H1 (cell line): ENCODE results near the gene IGF2R. TPM values are rescaled to one million over a fixed set of nuclear protein-coding genes. Genes with fewer than 3 reads are reported as not detected.

Experiments
- CTCF ChIA-PET: fragments of 300-600 bp; sonication (Branson Sonifier 250); formaldehyde crosslinking; loops from one replicate; lab custom pipeline; 2021; ENCODE audit not compliant: partially characterized antibody; lab: Charles Lee
- POLR2A ChIA-PET: fragments of 300-600 bp; sonication (Branson Sonifier 250); formaldehyde crosslinking; loops from one replicate; lab custom pipeline; 2021; ENCODE audit warnings: inconsistent platforms; ENCODE audit not compliant: partially characterized antibody; lab: Charles Lee
- DNase-seq, 2 experiments: peaks; one replicate each; pipeline versions ENCODE4 v3.0.0 to v3.0.0-alpha.2; 2010 to 2022; ENCODE audit warnings: low spot score in 2 of 2, low read depth in 1 of 2, mixed read lengths in 1 of 2
- FAIRE-seq: peaks from 2 replicates; lab custom pipeline; 2011; peaks lifted over from hg19 to GRCh38; lab: Jason Lieb, UNC
- H2AFZ ChIP-seq: 2 replicates; pipeline ENCODE4 v1.8.1; 2012; ENCODE audit warnings: low read length, inconsistent platforms
- H2AK5ac ChIP-seq: 2 replicates; pipeline ENCODE4 v1.6.1; 2013; ENCODE audit warnings: low read depth, low read length
- H2BK120ac ChIP-seq: replicated peaks from 2 replicates; pipeline ENCODE3; 2013; ENCODE audit warnings: low read depth, low read length, inconsistent platforms
- H2BK12ac ChIP-seq: 2 replicates; pipeline ENCODE4 v1.6.1; 2013; ENCODE audit warnings: low read depth, low read length
- H2BK15ac ChIP-seq: 2 replicates; pipeline ENCODE4 v1.6.1; 2013; ENCODE audit warnings: low read length
- H2BK20ac ChIP-seq: 2 replicates; pipeline ENCODE4 v1.6.1; 2013; ENCODE audit warnings: low read length
- H2BK5ac ChIP-seq: 2 replicates; pipeline ENCODE4 v1.6.1; 2013; ENCODE audit warnings: low read depth, low read length
- H3K14ac ChIP-seq: 2 replicates; pipeline ENCODE4 v1.6.1; 2013; ENCODE audit warnings: inconsistent platforms; ENCODE audit not compliant: insufficient read length
- H3K18ac ChIP-seq: 2 replicates; pipeline ENCODE4 v1.6.1; 2013; ENCODE audit warnings: low read length; ENCODE audit errors: extremely low read depth
- H3K23ac ChIP-seq: 2 replicates; pipeline ENCODE4 v1.6.1; 2013; ENCODE audit warnings: inconsistent platforms; ENCODE audit not compliant: insufficient read length
- H3K23me2 ChIP-seq: 2 replicates; pipeline ENCODE4 v1.6.1; 2013; ENCODE audit warnings: low read depth, low read length
- H3K27ac ChIP-seq: 2 replicates; pipeline ENCODE4 v1.6.1; 2011; ENCODE audit warnings: low read depth, low read length, inconsistent platforms
- H3K27me3 ChIP-seq, 4 experiments: replicated peaks in 1 of 4; 1 replicate in 1 of 4; 2 replicates in 3 of 4; pipeline versions ENCODE4 v1.6.1 to v1.8.1; 2011 to 2013; ENCODE audit warnings: low read length in 3 of 4, mild to moderate bottlenecking in 3 of 4, inconsistent platforms in 2 of 4, mixed read lengths in 2 of 4, moderate library complexity in 1 of 4; ENCODE audit not compliant: control insufficient read depth in 3 of 4, insufficient read depth in 3 of 4; ENCODE audit errors: extremely low read depth in 1 of 4
- H3K36me3 ChIP-seq, 4 experiments: 2 replicates each; pipeline versions ENCODE4 v1.6.1 to v1.8.1; 2011 to 2013; ENCODE audit warnings: mild to moderate bottlenecking in 4 of 4, low read length in 3 of 4, moderate library complexity in 2 of 4, control low read depth in 1 of 4, inconsistent platforms in 1 of 4; ENCODE audit not compliant: insufficient read depth in 4 of 4, control insufficient read depth in 2 of 4
- H3K4ac ChIP-seq: replicated peaks from 2 replicates; pipeline ENCODE3; 2013; ENCODE audit warnings: low read length, low read depth, mixed read lengths, inconsistent platforms; ENCODE audit not compliant: insufficient read length
- H3K4me1 ChIP-seq, 4 experiments: replicated peaks in 1 of 4; 1 replicate in 1 of 4; 2 replicates in 3 of 4; pipeline versions ENCODE4 v1.6.1 to v1.8.1; 2011 to 2013; ENCODE audit warnings: low read length in 3 of 4, inconsistent platforms in 2 of 4, mixed read lengths in 1 of 4; ENCODE audit not compliant: insufficient read depth in 4 of 4, control insufficient read depth in 3 of 4
- H3K4me2 ChIP-seq, 2 experiments: 2 replicates each; pipeline versions ENCODE4 v1.6.1 to v1.8.1; 2011 to 2013; ENCODE audit warnings: low read depth in 2 of 2, low read length in 2 of 2, control low read depth in 1 of 2, inconsistent platforms in 1 of 2, mild to moderate bottlenecking in 1 of 2; ENCODE audit not compliant: insufficient read depth in 1 of 2
- H3K4me3 ChIP-seq, 4 experiments: fragments of 200-600, 300-600 bp in 1 of 4; sonication (generic), shearing (Covaris generic), sonication (Bioruptor Twin) in 1 of 4; 2 replicates each; pipeline versions ENCODE4 v1.5.1 to v1.8.1; 2011 to 2016; ENCODE audit warnings: low read length in 4 of 4, low read depth in 3 of 4, control low read depth in 2 of 4, inconsistent platforms in 2 of 4, mild to moderate bottlenecking in 2 of 4, mixed read lengths in 1 of 4, moderate library complexity in 1 of 4; ENCODE audit not compliant: insufficient read depth in 2 of 4; ENCODE audit errors: extremely low read depth in 1 of 4
- H3K56ac ChIP-seq: replicated peaks from 2 replicates; pipeline ENCODE3; 2013; ENCODE audit warnings: low read depth, mild to moderate bottlenecking, mixed read lengths, low read length, inconsistent platforms; ENCODE audit not compliant: insufficient read length
- H3K79me1 ChIP-seq: 2 replicates; pipeline ENCODE4 v1.6.1; 2013; ENCODE audit warnings: low read depth, low read length, control low read depth
- H3K79me2 ChIP-seq, 2 experiments: 2 replicates each; pipeline versions ENCODE4 v1.6.1 to v1.8.1; 2012 to 2013; ENCODE audit warnings: low read length in 2 of 2, mild to moderate bottlenecking in 2 of 2, inconsistent platforms in 1 of 2; ENCODE audit not compliant: insufficient read depth in 2 of 2, control insufficient read depth in 1 of 2
- H3K9ac ChIP-seq, 4 experiments: replicated peaks in 1 of 4; 1 replicate in 1 of 4; 2 replicates in 3 of 4; pipeline versions ENCODE4 v1.6.1 to v1.8.1; 2011 to 2013; ENCODE audit warnings: low read depth in 3 of 4, low read length in 3 of 4, control low read depth in 2 of 4, mild to moderate bottlenecking in 2 of 4, moderate library complexity in 2 of 4, inconsistent platforms in 1 of 4; ENCODE audit errors: extremely low read depth in 1 of 4
- H3K9me3 ChIP-seq, 2 experiments: 2 replicates each; pipeline versions ENCODE4 v1.6.1 to v1.8.1; 2012 to 2013; ENCODE audit warnings: mild to moderate bottlenecking in 2 of 2, moderate library complexity in 2 of 2, control low read depth in 1 of 2, inconsistent platforms in 1 of 2, low read depth in 1 of 2, low read length in 1 of 2, mixed read lengths in 1 of 2; ENCODE audit not compliant: insufficient read depth in 2 of 2
- H4K20me1 ChIP-seq, 2 experiments: replicated peaks in 1 of 2; 2 replicates each; pipeline versions ENCODE3 to v1.8.1; 2011 to 2013; ENCODE audit warnings: inconsistent platforms in 2 of 2, low read length in 2 of 2, mild to moderate bottlenecking in 1 of 2; ENCODE audit not compliant: insufficient read depth in 2 of 2, control insufficient read depth in 1 of 2
- H4K5ac ChIP-seq: 2 replicates; pipeline ENCODE4 v1.6.1; 2013; ENCODE audit warnings: low read length, low read depth, mixed read lengths, inconsistent platforms; ENCODE audit not compliant: insufficient read length
- H4K8ac ChIP-seq: 2 replicates; pipeline ENCODE4 v1.8.0; 2013; ENCODE audit warnings: mild to moderate bottlenecking, moderate library complexity, low read length, inconsistent platforms; ENCODE audit not compliant: insufficient read depth; ENCODE audit errors: extremely low read depth
- H4K91ac ChIP-seq: replicated peaks from 2 replicates; pipeline ENCODE3; 2013; ENCODE audit warnings: low read length, mixed read lengths, inconsistent platforms; ENCODE audit not compliant: insufficient read length
- ATF3 ChIP-seq: IDR thresholded peaks from 2 replicates; pipeline ENCODE4 v1.6.1; 2011; ENCODE audit warnings: low read depth, mild to moderate bottlenecking, low read length; ENCODE audit not compliant: insufficient read depth
- CBX8 ChIP-seq: fragments of 300-800, 300-1000 bp; sonication (generic); IDR thresholded peaks from 2 replicates; pipeline ENCODE4 v1.7.1; 2016; ENCODE audit warnings: low read depth, low read length, borderline replicate concordance
- CREB1 ChIP-seq: IDR thresholded peaks from 2 replicates; pipeline ENCODE4 v1.6.1; 2012; ENCODE audit warnings: inconsistent platforms
- CTCF ChIP-seq, 3 experiments: IDR thresholded peaks; 1 replicate in 2 of 3; 2 replicates in 1 of 3; pipeline versions ENCODE4 v1.5.1 to v1.6.1; 2011; ENCODE audit warnings: low read length in 3 of 3, mild to moderate bottlenecking in 3 of 3, inconsistent platforms in 2 of 3, low read depth in 1 of 3, moderate library complexity in 1 of 3; ENCODE audit not compliant: insufficient read depth in 1 of 3; ENCODE audit errors: control extremely low read depth in 1 of 3
- JUN ChIP-seq: IDR thresholded peaks from 2 replicates; pipeline ENCODE4 v1.6.1; 2011; ENCODE audit warnings: low read depth, mild to moderate bottlenecking, improper control_type of control experiment, low read length
- KDM1A ChIP-seq: fragments of 200-600, 300-600 bp; sonication (generic); IDR thresholded peaks from 2 replicates; pipeline ENCODE4 v1.7.1; 2016; ENCODE audit warnings: mild to moderate bottlenecking, low read length, borderline replicate concordance
- polyA plus RNA-seq, 7 experiments: library from polyadenylated mRNA; depleted of rRNA in 3 of 7; stranded (reverse) in 5 of 7; unstranded in 2 of 7; fragments of >200 nt in 5 of 7; fragments of 200-250 nt in 2 of 7; gene quantifications; 1 replicate in 5 of 7; 2 replicates in 1 of 7; 4 replicates in 1 of 7; pipeline versions ENCODE4 v1.2.1 to v1.2.3, GENCODE V29; 2011 to 2013; ENCODE audit warnings: missing spikeins in 2 of 7, mixed read lengths in 2 of 7
- total RNA-seq: library from RNA; stranded (reverse); fragmentation: NEBNext Ultra II Directional; extraction: Animal tissue kit (Norgen Biotek cat#: 25700); gene quantifications from 2 replicates; pipeline ENCODE4 v1.2.1, GENCODE V29; 2021

IGF2R gene
- total and polyA plus RNA-seq, 2 of the 8 experiments (the other 6 are each of a cell fraction or from before 2014, with no cell fraction given), result 20.6 to 74.1 TPM

GRCh38 chr6:159955945-159956361 lies 12.9 kb upstream of the IGF2R start:
- Histone ChIP-seq H3K9me3 (no peaks in the 10 kb centered on the region), H3K23me2 (no peaks in the 10 kb centered on the region; the same call in 1 of the 2 replicates), H2BK120ac (no peak overlapping the region), H3K79me2 (no peaks in the 10 kb centered on the region), H3K36me3 (no peaks in the 10 kb centered on the region), H3K9ac (no peak overlapping the region), H4K8ac (no peak overlapping the region), H3K4me2 (no peak overlapping the region), H3K56ac (no peak overlapping the region), H4K20me1 (no peaks in the 10 kb centered on the region), H3K4me3 (no peak overlapping the region), H3K18ac (no peak overlapping the region), H3K27me3 (no peaks in the 10 kb centered on the region), H3K4me1 (no peaks in the 10 kb centered on the region; a peak in 2 of 7 replicates), H3K23ac (no peak overlapping the region), H2BK20ac (no peak overlapping the region), H4K91ac (no peak overlapping the region), H3K14ac (no peak overlapping the region), H2AFZ (no peak overlapping the region), H2BK15ac (no peak overlapping the region), H2BK12ac (no peak overlapping the region), H3K4ac (no peak overlapping the region), H3K27ac (no peak overlapping the region), H2BK5ac (no peak overlapping the region), H2AK5ac (no peak overlapping the region), H4K5ac (no peak overlapping the region), H3K79me1 (no peaks in the 10 kb centered on the region)
- CTCF ChIA-PET, result interaction anchor here (1.0 to 1.6 kb wide), 2 partner anchors 46 to 100 kb away, joined by 4 read pairs; no protein-coding TSS in a partner anchor
- FAIRE-seq, result no peak
- no peak for DNase-seq
- POLR2A ChIA-PET, result no interaction called here
- TF ChIP-seq CREB1, result no peak
- TF ChIP-seq JUN, result no peak
- TF ChIP-seq CTCF (IDR thresholded peaks at IDR 0.05; ENCODE audit: control extremely low read depth in 1 of 3, insufficient read depth in 1 of 3, low read depth in 1 of 3, low read length in 3 of 3), result no peak
- TF ChIP-seq CBX8, result no peak
- TF ChIP-seq ATF3, result no peak
- TF ChIP-seq KDM1A, result no peak
